VCaP (cell line): ENCODE data around the gene CTSH.
A peak's percentile ranks its signal among the peaks of the same experiment; 100 is the strongest.

Experiments
- H3K27ac ChIP-seq: fragments of 450-650 bp; 2 replicates; pipeline ENCODE4 v1.5.1; 2017
- TF ChIP-seq, protein P1 (sequence below): fragments of 450-650 bp; conservative IDR thresholded peaks from 2 replicates; pipeline ENCODE4 v1.5.1; 2017; ENCODE audit warnings: mild to moderate bottlenecking, moderate library complexity

The CTSH gene, protein sequence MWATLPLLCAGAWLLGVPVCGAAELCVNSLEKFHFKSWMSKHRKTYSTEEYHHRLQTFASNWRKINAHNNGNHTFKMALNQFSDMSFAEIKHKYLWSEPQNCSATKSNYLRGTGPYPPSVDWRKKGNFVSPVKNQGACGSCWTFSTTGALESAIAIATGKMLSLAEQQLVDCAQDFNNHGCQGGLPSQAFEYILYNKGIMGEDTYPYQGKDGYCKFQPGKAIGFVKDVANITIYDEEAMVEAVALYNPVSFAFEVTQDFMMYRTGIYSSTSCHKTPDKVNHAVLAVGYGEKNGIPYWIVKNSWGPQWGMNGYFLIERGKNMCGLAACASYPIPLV

DNA sequence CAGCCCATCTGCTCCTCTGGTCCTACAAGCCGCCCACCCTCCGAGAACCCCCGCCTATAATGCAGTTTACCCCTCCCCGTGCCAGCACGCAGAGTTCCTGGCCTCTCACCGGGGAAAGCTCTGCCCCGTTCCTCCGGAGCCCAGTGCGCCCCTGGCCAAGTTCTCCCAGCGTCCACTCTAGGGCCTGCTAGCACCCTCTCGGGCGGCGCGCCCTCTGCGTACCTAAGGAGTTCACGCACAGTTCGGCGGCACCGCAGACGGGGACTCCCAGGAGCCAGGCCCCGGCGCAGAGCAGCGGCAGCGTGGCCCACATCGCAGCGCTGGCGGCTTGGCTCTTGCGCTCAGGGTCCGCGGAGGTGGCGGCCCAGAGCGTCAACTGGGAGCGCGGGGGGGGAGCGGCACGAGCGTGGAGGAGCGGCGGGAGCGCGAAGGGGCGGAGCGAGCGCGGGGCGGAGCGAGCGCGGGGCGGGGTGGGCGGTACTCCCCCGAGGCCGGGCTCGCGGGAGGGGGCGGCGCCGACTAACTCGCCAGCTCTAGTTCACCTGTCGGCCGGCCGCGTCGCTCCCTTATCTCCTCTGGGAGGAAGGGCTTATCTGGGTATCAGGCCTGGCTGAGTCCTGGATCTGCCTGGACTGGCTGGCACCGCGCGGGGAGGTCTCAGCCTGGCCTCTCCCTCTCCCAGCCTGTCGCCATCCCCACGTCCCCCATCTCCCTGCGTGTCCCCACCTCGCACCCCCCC, at the start of gene CTSH:
Gene CTSH, minus strand, starts transcription at position 378 of the 739 bp plus-strand sequence. Its CDS starts 65 bp downstream, at position 313.
- peak within 1 kb of the TSS; percentile 78 for H3K27ac ChIP-seq
- TF ChIP-seq, protein P1, sequence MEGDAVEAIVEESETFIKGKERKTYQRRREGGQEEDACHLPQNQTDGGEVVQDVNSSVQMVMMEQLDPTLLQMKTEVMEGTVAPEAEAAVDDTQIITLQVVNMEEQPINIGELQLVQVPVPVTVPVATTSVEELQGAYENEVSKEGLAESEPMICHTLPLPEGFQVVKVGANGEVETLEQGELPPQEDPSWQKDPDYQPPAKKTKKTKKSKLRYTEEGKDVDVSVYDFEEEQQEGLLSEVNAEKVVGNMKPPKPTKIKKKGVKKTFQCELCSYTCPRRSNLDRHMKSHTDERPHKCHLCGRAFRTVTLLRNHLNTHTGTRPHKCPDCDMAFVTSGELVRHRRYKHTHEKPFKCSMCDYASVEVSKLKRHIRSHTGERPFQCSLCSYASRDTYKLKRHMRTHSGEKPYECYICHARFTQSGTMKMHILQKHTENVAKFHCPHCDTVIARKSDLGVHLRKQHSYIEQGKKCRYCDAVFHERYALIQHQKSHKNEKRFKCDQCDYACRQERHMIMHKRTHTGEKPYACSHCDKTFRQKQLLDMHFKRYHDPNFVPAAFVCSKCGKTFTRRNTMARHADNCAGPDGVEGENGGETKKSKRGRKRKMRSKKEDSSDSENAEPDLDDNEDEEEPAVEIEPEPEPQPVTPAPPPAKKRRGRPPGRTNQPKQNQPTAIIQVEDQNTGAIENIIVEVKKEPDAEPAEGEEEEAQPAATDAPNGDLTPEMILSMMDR, result peak; percentile 12; the same call in 1 of the 2 replicates

DNA sequence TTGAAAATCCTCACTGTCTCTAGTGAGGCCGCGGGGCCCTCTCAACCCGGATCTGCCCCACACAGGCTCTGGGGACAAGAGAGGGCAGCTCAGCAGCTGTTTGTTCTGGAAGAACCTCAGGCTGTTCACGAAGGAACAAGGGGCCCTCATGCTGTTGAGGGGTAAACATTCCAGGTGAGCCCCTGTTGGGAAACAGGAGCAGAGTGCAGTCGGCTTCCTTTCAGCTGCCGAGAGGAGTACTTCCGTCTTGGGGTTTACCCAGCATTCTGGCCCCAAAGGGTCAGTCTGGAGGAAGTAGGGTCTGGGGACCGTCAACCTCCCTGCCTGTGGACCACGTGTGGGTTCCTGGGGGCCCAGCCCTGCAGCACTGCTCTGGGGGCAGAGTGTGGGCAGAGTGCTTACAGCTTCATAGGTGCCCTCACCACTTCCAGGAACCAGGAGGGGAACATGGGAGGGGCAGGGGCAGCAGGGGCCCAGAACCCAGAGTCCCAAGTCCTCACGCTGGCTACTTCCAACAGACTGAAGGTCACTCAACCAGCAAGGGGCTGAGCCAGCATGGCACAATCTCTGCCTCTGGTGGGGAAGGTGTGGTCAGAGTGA, 49.2 kb upstream of the CTSH start:
- TF ChIP-seq, protein P1, result no peak
- H3K27ac ChIP-seq, result no peak overlapping the region

DNA sequence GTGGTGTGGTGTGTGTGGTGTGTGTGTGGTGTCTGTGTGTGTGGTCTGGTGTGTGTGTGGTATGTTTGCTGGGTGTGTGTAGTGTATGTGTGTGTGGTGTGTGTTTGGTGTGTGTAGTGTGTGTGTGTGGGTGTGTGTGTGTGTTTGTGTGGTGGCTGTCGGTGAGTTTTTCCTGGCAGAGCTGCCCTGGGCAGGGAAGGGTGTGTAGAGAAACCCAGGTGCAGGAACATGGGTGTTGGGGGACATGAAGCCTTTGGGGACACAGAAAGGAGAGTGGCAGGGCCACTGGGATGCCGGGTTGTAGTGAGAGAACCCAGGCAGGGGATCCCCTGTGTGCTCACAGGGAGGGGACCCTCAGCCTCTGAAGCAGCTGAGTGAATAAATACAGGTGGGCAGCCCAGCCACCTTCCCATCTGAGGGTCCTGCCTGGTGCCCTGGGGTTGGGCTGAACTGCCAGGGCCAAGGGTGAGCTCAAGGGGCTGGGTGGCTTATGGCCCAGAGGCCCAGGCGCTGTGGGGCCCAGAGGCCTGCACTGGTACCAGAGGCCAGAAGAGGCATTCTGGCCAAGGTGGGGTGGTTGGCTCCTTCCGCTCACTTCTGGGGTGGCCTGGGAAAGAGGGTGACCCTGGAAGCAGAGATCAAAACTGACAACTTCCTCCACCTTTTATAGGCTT, 48.5 kb upstream of the CTSH start:
- TF ChIP-seq, protein P1, result no peak
- H3K27ac ChIP-seq, result no peak overlapping the region

DNA sequence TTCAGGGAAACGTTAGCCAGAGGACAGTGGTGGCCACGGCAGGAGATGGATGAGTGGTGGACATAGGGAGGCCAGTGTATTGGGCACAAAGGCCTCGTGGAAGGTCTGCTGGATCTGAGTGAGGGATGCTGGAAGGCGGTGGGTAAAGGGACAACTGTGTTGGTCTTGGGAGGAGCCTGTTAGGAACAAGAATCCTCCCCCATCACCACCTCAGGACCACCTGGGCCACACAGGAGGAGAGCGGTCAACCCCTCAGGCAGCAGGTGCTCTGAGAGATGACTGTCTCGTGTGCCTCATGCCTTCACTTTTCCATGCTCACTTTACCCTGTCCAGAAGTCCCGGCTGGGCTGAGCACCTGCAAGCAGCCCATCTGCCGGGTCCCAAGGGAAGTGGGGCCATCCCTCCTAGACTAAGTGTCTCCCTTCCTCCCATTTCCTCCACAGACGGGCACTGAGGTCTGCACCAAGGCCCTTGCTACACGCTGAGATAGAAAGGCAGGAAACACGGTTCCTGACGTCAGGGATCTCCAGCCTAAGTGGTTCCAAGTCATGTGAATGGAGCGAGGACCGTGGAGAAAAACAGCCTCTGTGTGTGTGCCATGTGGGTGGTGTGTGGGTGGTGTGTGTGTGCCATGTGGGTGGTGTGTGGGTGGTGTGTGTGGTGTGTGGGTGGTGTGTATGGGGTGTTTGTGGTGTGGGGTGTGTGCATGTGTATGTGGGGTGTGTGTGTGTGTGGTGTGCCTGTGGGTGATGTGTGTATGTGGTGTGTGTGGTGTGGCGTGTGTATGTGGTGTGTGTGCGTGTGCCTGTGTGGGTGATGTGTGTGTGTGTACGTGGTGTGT, 47.8 kb upstream of the CTSH start:
- no peak overlapping the region for H3K27ac ChIP-seq
- TF ChIP-seq, protein P1, result no peak

DNA sequence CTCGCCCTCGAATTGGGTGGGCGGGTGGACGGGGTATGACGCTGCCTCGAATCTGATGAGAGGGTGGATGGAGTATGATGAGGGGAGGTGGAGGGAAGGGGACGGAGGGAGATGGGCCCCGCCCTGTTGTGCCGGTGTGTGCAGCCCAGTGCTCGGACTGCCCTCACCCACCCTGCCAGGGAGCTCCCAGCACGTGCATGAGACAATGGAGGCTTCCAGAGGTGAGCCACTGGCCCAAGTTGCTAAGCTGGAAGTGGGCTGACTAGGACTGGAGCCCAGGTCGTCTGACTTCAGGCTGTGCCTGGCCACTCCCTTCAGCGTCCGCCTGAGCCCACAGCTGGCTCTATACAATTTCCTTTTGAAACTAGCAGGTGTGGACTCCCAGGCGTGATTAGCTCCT, 47.0 kb upstream of the CTSH start:
- TF ChIP-seq, protein P1, result no peak
- H3K27ac ChIP-seq, result peak overlapping the region; percentile 55

DNA sequence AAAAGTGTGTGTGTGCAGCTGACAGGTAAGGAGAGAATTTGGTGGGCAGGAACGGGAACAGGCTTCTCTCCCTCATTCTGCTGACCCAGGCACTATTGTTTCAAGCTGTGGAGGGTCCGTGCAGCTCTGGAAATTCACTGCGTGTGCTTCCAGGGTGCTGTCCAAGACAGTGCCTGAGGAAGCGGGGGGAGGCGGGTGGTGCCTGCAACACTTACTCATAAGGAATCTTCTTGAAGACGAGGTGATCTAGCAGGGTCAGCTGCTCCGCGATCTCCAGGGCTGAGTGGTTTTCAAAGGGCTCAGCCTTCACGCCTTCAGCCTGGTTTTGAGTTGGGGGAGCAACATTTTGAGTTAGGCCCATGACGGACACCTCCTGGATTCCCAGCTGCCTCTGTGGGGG, 46.6 kb upstream of the CTSH start:
- H3K27ac ChIP-seq, result peak overlapping the region; percentile 55
- TF ChIP-seq, protein P1, result no peak
